Fibroblast of the aortic adventitia (primary cell): ENCODE data around the gene CCDC142. TPM values are rescaled to one million over a fixed set of nuclear protein-coding genes. Genes with fewer than 3 reads are reported as not detected.

Experiments used
- DNase-seq: peaks from one replicate; pipeline ENCODE4 v3.0.0-alpha.2; 2010; ENCODE audit warnings: low read depth
- H3K4me3 ChIP-seq: 2 replicates; pipeline ENCODE4 v1.5.1; 2011; ENCODE audit warnings: low read depth, mild to moderate bottlenecking, control low read depth, low read length, moderate library complexity
- total RNA-seq: library from RNA; depleted of rRNA; stranded (reverse); fragments of >200 nt; gene quantifications from 2 replicates; pipeline ENCODE4 v1.2.3, GENCODE V29; 2012; ENCODE audit warnings: low replicate concordance
- TF ChIP-seq, protein P1 (sequence below): IDR thresholded peaks from 2 replicates; pipeline ENCODE4 v1.5.1; 2011; ENCODE audit warnings: mild to moderate bottlenecking, low read length, control low read depth, inconsistent platforms; ENCODE audit not compliant: insufficient read depth

CCDC142 gene
- total RNA-seq, 1 donor = 27.7 TPM

DNA sequence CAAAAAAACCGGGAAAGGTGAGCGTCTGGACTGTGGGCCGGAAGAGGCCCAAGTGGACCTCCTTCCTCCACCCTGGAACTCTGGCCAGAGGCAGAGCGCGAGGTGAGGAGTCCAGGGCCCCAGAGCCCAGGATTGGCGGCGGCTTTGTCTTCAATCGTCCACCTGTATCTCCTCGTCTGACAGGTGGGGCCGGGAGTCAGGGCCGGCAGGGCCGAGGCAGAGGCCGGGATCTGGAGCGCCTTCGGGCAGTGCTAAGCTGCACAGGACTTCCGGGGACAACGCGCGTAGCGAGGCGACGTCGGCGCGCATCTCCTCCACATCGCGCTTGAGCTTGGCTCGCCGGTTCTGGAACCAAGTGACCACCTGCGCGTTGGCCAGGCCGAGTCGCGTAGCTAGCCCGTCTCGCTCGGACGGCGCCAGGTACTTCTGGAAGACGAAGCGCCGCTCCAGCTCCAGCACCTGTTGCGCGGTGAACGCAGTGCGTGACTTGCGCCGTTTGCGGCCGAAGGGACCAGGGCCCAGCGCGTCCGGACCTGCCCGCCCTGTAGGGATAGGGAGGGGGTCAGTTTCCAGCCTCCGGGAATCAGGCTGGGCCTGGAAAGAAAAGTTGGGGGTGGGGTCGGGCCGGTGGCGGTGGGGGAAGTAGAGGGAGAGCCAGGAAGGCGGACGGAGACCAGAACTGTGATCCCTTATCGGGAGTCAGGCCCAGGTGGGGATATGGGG is 15.1 kb upstream of the CCDC142 start:
- DNase-seq = no peak
- H3K4me3 ChIP-seq = peak overlapping the region; percentile 49
- TF ChIP-seq, protein P1, sequence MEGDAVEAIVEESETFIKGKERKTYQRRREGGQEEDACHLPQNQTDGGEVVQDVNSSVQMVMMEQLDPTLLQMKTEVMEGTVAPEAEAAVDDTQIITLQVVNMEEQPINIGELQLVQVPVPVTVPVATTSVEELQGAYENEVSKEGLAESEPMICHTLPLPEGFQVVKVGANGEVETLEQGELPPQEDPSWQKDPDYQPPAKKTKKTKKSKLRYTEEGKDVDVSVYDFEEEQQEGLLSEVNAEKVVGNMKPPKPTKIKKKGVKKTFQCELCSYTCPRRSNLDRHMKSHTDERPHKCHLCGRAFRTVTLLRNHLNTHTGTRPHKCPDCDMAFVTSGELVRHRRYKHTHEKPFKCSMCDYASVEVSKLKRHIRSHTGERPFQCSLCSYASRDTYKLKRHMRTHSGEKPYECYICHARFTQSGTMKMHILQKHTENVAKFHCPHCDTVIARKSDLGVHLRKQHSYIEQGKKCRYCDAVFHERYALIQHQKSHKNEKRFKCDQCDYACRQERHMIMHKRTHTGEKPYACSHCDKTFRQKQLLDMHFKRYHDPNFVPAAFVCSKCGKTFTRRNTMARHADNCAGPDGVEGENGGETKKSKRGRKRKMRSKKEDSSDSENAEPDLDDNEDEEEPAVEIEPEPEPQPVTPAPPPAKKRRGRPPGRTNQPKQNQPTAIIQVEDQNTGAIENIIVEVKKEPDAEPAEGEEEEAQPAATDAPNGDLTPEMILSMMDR = no peak

DNA sequence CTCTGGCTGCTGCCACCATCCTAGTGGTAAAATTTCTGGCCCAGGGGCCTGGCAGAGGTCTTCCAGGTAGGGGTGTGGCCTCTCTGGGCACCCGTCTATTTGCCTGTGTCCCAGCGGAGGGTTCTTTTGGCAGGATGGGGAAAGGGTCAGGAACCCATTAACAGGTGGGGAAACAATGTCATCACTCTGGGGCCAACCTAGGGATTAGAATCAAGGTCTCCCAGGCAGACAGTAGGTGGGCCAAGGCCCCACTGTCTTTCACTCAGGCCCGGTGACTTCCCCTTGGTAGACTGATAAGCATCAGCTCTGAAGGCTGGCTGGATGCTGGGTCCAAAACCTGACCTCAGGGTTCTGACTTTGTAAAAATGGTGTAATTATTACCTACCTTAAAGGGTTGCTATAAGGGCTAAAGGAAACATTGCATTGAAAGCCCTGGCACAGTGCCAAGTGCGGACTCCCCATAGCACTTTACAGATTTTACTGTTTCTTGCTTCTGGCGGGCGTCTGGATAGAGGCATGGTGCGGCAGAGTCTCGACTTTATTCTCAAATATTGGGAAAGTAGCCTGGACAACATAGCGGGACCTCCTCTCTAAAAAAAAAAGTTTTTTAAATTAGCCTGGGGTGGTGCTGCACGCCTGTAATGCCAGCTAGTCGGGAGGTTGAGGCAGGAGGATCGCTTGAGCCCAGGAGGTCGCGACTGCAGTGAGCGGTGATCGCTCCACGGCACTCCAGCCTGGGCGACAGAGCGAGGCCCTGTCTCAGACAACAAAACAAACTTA is 14.4 kb upstream of the CCDC142 start:
- no peak for DNase-seq
- no peak overlapping the region for H3K4me3 ChIP-seq
- TF ChIP-seq, protein P1 = no peak

DNA sequence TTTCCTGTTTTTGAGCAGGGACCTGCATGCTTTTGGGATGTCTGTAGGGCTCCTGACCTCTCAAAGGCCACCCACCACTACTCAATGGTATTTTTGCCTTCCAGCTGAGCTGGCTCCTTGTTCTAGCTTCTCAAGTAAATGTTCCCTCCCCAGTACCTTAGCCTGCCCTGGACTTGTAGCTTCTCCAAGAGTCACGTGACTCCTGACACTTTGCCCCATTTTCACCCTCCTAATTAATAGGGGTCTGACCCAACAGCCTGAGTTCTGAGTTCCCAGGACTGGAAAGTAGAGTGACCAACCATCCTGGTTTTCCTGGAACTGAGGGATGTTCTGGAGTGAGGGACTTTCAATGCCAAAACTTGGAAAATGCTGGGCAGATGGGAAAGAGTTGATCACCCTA is 12.6 kb upstream of the CCDC142 start:
- H3K4me3 ChIP-seq = no peak overlapping the region
- TF ChIP-seq, protein P1 = no peak
- DNase-seq = no peak

DNA sequence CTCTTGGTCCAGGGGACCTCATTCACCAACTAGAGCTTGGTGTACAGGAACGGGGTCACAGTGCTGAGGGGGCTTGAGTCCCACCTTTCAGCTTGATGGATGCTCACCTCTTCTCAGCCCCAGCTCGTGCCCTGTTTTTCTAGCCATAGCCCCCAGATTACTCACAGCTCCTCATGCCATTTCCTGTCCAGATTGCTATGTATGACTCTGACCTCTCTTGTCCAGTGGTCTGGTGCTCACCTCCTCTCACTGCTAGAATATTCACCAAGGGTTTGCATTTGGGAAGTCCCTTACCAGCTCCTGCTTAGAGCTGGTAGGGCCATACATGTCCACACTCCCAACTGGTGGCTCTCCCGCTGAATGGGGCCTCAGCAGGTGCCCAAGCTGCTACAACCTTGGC is 10.7 kb upstream of the CCDC142 start:
- H3K4me3 ChIP-seq = no peak overlapping the region
- TF ChIP-seq, protein P1 = no peak
- DNase-seq = no peak

DNA sequence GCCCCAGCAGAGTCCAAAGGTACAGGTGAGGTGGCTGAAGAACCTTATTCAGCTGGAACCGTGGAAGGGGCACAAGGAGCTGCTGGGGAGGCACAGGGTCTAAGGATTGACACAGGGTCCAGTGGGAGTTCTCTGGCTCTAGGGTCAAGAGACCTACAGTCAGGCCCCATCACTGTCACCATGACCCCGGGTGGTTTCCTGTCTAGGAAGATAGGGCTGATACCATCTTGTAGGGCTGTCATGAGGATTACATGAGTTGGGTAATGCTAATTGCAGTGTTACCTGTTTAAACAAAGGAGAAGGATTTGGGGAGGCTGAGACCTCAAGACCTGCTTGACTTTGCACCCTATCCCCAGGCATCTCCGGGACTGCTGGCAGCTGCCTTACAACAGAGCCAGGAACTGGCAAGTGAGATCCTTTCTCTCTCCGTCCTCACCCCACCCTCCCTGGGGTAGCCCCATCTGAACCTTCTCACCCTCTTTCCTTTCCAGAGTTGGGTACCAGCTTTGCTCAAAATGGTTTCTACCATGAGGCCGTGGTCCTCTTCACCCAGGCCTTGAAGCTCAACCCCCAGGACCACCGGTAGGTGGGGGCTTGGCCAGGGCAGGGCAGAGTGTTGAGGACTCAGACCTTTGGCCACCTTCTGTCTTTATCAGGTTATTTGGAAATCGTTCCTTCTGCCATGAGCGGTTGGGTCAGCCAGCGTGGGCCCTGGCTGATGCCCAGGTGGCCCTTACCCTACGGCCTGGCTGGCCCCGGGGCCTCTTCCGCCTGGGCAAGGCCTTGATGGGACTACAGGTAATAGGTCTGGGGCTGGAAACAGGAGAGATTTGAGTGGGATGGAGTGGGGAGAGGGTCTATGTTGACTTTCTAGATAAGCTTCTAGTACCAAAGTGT is 9.1 kb upstream of the CCDC142 start:
- no peak overlapping the region for H3K4me3 ChIP-seq
- DNase-seq = no peak

DNA sequence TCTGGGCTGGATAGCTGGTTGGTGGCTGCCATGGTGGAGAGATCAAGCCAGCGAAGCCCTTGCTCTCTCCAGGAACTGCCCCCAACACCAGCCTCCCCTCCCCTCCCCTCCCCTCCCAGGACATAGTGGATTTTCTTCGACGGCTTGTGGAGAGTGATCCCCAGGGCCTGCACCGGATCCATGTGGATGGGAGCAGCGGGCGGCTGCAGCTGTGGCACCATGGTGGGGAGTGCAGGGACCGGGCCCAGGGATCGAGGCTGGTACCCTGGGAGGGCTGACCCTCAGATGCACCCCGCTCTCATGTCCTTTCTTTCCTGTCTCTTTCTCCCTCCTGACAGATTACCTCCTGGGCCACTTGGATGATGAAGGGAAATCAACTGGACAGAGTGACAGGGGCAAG is 7.1 kb upstream of the CCDC142 start:
- no peak overlapping the region for H3K4me3 ChIP-seq
- TF ChIP-seq, protein P1 = no peak
- DNase-seq = no peak

More for the DNA sequence above, 9.1 kb upstream of the CCDC142 start:
- TF ChIP-seq, protein P1 = no peak
